GM19023 (cell line): ENCODE results near the gene UHRF1.
"Not testable (repeated sequence)": the region's sequence is repeated elsewhere in the genome, so short reads cannot be mapped to it uniquely, and the experiment has no call there.

ENCODE experiments used
- ATAC-seq: cut with Tn5 transposase; IDR thresholded peaks from one replicate; pipeline ENCODE4 v1.9.1; 2021; ENCODE audit warnings: mild to moderate bottlenecking, moderate library complexity; ENCODE audit not compliant: unreplicated experiment

Gene UHRF1

DNA sequence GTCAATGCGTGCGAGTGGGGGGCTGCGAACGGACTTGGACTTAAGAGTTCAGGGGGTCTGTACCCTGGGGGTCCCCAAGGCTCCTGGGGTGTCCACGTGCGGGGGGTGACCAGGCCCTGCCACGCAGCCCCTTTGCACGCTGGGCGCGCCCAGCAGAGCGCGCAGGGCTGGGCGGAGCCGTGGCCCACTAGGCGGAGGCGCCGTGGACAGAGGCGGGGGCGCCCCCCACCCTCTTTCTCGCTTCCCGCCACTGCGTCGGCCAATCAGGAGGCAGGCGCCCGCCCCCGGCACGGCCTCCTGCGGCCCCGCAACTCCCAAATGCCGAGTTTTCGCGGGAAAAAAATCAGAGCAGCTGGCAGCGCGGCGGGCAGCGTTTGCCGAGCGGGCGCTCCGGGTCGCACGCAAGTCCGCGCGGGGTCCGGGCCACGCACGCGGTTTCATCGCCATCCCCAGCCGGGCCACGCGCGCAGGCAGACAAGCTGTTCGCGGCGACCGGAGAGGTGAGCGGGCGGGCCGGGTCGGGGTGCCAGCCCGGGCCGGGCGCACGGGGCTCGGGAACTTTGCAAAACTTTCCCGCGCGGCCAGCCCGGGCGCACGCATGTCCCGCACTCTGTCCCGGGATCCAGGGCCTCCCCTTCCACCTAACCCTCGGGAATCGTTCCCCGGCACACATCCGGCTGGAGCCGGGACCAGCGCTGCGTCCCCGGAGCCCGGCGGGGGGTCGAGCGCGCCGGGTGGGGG is at the start of gene UHRF1:
Gene UHRF1 (plus strand): TSS at position 346 of the 741 bp plus-strand sequence. CDS start 1,385 bp downstream, outside the sequence.
- ATAC-seq: no peak

DNA sequence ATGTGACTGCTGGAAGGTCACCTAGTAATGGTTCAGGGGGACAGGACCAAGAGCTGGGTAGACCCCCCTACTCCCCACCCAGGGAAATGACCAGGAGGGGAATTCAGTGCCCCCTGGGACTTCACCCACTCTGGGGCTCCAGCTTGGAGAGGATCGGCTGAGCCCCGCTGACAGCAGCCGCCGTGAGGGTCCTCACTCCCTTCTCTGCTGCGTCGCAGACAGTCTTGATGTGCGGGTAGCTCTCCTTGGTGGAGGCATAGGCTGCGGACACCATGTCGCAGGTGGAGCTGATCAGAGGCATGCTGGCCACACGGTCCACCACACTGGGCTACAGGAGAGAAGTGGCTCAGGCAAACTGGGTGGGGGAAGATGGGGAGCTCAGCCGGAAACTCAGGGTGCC is 49.6 kb upstream of the UHRF1 start:
- no peak for ATAC-seq

DNA sequence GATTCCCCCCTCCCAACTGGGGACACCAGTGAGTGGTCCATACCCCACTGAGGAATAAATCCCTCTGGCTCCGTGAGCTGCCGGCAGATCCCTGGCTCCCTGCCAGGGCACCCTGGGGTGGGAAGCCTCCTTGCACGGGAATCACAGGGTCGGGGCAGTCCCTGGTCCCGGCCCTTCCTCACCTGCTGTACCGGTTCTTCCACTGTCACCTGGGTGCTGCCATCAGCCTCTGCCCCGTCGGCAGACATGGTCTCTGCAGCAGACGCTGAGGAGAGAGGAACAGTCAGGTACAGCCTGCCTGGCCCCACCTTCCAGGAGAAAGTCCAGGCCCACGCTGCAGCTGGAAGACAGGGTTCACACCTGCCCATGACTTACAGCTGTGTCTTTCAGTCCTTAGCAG is 48.2 kb upstream of the UHRF1 start:
- ATAC-seq: no peak

DNA sequence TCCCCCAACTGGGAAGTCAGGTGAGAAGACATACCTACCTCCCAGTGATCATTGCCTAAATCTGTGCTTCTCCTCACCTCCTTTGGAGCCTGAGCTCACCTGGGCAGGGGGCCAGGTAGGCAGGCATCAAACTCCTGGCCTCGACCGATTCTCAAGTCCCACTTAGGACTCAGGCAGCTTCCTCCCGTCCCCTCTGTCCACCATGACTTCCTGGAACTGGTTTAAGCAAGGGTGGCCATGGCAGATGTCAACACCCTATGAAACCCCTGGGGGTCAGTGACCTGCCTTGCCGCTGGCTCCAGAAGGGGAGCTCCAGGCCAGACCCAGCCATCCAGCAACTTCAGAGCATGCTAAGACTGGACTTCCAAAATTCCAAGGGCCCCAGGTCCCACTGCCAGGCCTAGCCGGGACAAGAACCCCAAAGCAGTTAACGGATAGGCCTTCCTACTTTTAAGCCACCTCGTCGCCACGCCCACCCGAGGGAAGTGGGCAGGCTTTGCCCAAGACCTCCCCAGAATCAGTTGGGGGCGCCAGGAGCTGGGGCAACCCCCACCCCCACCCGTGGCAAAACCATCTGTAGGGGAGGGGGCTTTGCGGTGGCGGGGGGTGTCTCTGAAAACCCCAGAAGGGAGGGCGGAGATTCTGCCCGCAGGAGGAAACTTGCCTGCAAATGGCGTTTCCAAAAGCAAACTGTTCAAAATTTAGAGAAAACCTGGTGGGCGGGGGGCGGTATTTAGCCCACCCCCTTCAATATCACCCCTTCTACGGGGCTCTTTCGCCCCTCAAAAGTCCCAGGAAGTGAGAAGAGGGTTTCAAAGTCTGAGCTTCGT is 42.5 kb upstream of the UHRF1 start:
- no peak for ATAC-seq

DNA sequence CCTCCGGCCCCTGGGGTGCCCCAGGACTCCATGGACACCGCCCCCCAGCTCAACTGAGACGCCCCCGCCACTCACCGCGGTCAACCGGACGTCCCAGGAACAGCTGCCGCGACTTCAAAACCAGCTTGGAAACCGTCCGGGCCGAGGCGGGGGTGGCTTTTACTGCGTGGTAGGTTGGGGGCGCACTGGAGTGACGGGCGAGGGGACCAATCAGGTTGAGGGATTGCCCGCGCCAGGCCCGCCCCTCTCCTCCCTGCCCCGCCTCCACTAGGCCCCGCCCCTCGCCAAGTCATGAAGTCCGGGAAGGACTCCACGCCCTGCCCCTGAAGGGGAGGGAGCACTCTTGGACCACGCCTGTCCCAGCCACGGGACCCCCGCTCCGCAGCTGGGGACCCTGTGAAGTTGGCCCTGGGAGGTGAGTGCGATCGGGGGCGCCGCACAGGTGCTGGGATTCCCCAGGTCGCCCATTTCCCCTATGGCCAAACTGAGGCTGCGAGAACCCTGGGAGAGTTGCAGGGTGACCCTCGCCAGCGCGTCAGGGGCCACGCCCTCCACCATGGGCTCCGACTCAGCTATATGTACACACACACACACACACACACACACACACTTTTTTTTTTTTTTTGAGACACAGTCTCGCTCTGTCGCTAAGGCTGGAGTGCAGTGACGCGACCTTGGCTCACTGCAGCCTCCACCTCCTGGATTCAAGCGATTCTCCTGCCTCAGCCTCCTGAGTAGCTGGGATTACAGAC is 41.6 kb upstream of the UHRF1 start, which contains the start of gene PLIN3:
Gene PLIN3 (minus strand): TSS at position 134 of the 752 bp plus-strand sequence. CDS start 6,273 bp downstream, outside the sequence.
- ATAC-seq: peak; percentile 68

- ATAC-seq: no peak
Observed at GRCh38 chr19:4868286-4868834, 40.9 kb upstream of the UHRF1 start.

- no peak for ATAC-seq
Observed at GRCh38 chr19:4870025-4870700, 39.1 kb upstream of the UHRF1 start.

- ATAC-seq: no peak
Observed at GRCh38 chr19:4871711-4872110, 37.6 kb upstream of the UHRF1 start.

- ATAC-seq: no peak
Observed at GRCh38 chr19:4873930-4874329, 35.4 kb upstream of the UHRF1 start.

- ATAC-seq: no peak
Observed at GRCh38 chr19:4877753-4878490, 31.4 kb upstream of the UHRF1 start.

DNA sequence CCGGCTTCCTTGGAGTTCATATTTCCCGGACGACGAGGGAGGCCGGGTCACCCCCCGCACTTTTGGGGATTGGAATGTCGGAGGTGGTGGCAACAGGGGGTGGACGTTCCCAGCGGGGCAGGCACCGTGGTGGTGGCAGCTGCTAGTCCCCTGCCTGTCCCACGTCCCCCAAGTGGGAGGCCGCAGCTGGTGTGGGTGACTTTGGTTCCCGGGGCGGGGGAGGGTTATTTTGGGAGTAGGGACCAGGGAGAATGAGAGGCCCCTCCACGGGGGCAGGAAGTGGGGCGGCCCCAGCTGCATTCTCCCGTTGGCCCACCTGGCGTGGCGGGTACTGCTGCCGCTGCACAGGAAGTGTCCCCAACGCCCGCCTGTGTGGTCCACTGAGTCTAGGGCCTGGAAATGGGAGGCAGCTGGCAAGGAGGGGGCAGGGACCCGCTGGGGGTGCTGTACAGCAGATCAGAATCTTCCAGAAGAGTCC is 30.8 kb upstream of the UHRF1 start:
- no peak for ATAC-seq

DNA sequence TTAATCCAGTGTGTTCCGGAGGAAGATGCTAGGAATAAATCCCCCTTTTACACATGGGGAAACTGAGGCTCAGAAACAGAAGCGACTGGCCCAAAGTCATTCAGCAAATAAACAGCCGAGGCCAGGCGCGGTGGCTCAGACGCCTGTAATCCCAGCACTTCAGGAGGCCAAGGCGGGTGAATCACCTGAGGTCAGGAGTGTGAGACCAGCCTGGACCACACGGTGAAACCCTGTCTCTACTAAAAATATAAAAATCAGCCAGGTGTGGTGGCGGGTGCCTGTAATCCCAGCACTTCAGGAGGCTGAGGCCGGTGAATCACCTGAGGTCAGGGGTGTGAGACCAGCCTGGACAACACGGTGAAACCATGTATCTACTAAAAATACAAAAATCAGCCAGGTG is 30.3 kb upstream of the UHRF1 start:
- ATAC-seq: no peak

- not testable (repeated sequence) for ATAC-seq
Observed at GRCh38 chr19:4882874-4883273, 26.4 kb upstream of the UHRF1 start.

DNA sequence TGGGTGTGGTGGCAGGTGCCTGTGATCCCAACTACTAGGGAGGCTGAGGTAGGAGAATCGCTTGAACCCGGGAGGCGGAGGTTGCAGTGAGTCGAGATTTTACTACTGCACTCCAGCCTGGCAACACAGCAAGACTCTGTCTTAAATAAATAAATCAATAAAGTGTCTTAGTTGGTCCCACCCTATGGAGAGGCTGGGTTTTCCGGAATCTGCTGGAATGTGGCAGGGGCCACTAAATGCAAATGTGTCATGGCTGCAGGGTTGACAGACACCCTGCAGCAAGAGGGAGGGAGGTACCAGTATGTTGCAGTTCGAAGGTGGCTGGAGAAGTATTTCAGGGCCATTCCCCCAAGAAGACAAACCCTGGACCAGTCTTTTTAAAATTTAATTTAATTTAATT is 24.3 kb upstream of the UHRF1 start:
- not testable (repeated sequence) for ATAC-seq

GRCh38 chr19:4887803-4888202 is 21.5 kb upstream of the UHRF1 start:
- not testable (repeated sequence) for ATAC-seq

- no peak for ATAC-seq
Observed at GRCh38 chr19:4889034-4889815, 20.1 kb upstream of the UHRF1 start.

DNA sequence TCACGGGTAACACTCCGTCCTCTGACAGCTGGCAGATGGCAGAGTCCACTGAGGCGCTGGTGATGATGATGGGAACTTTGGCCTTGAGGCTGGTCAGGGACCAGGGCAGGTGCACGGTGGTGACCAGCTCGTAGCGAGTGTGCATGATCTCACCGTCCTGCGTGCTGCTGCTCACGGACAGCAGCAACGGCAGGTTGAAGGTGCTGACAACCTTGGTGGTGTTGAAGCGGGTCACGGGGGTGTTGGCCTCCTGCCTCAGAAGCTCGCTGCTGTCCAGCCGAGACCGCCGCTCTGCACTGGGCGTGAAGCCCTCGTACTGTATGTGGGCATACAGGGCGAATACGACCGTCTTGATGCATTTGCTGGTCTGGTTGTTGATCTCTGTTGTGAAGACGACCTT is 18.2 kb upstream of the UHRF1 start:
- ATAC-seq: no peak

- ATAC-seq: not testable (repeated sequence)
Observed at GRCh38 chr19:4892962-4893361, 16.3 kb upstream of the UHRF1 start.

GRCh38 chr19:4896372-4896771 is 12.9 kb upstream of the UHRF1 start:
- ATAC-seq: no peak
